ENCODE measurements around the gene MMP27. TPM values are rescaled to one million over a fixed set of nuclear protein-coding genes. Genes with fewer than 3 reads are reported as not detected.
A peak's percentile ranks its signal among the peaks of the same experiment; 100 is the strongest.

The MMP27 gene
- total RNA-seq, 6 donors from 2014 or later, result not detected

DNA sequence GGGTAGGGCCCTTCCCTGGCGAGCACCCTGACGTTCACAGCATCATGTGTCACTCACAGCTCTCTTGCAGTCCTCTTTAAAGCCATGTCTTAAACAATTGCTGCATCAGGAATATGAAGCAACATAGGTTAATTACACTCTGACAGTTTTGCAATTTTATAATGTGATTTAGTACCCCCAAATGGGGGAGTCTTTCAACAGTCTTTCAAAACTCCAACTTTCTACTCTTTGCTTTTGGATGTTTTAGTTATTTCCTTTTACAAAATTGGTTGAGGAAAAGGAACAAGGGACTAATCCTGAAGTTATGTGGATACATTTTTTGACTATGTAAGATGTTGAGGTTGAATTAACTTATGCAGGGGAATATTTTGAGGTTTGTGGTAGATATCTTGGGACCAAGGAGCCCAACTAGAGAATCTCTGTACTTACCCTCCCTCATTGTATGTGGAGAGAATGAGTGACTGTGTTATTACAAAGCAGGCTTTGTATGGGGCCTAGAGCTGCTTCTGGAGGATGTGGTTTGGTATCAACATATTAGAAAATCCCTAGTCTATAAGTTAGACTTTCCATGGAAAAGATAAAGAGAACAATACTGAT is 19.4 kb upstream of the MMP27 start, which contains the start of gene MMP8:
Gene MMP8, minus strand, starts transcription at position 51 of the 597 bp plus-strand sequence. CDS start 99 bp downstream, outside the sequence.
- WGBS, 2 donors, result 38 to 43% methylated on average over 2 of the region's 2 CpGs
- TF ChIP-seq, protein P1, sequence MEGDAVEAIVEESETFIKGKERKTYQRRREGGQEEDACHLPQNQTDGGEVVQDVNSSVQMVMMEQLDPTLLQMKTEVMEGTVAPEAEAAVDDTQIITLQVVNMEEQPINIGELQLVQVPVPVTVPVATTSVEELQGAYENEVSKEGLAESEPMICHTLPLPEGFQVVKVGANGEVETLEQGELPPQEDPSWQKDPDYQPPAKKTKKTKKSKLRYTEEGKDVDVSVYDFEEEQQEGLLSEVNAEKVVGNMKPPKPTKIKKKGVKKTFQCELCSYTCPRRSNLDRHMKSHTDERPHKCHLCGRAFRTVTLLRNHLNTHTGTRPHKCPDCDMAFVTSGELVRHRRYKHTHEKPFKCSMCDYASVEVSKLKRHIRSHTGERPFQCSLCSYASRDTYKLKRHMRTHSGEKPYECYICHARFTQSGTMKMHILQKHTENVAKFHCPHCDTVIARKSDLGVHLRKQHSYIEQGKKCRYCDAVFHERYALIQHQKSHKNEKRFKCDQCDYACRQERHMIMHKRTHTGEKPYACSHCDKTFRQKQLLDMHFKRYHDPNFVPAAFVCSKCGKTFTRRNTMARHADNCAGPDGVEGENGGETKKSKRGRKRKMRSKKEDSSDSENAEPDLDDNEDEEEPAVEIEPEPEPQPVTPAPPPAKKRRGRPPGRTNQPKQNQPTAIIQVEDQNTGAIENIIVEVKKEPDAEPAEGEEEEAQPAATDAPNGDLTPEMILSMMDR (IDR thresholded peaks at IDR 0.05), result no peak
- TF ChIP-seq EP300 (IDR thresholded peaks at IDR 0.05), result no peak
- TF ChIP-seq POLR2A (IDR thresholded peaks at IDR 0.05), result no peak
- Histone ChIP-seq H3K36me3 (no peaks in the 10 kb centered on the region), H3K4me3 (no peak within 1 kb of the TSS), H3K9me3 (no peaks in the 10 kb centered on the region), H3K27me3 (no peaks in the 10 kb centered on the region), H3K27ac (no peak within 1 kb of the TSS), H3K4me1 (peaks cover 0 to 4% (median 1%) of the 10 kb centered on the region in 4 donors)
- ATAC-seq (ENCODE audit: low FRiP score in 2 of 2) (no peak), DNase-seq (no peak)

DNA sequence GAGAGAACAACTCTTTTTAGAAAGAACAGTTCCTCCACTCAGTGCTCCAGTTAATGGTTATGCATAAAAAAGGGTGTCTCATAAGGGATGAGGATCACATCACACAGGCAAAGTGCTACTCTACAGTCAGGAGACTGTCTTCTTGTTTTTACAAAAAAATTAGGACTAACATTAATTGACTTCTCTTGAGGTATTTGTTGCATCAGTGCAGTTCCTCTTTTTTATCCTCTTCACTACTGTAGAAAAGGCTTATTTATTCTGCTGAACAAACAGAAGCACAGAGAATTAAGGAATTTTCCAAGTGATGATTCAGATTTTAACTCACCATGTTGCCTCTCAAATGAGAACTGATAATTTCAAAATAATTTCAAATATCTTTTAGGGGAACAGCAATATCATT is 17.3 kb upstream of the MMP27 start:
- Histone ChIP-seq H3K4me1 (peaks cover 0 to 4% (median 0%) of the 10 kb centered on the region in 4 donors), H3K9me3 (no peaks in the 10 kb centered on the region), H3K36me3 (no peaks in the 10 kb centered on the region), H3K27me3 (no peaks in the 10 kb centered on the region), H3K27ac (no peak overlapping the region), H3K4me3 (no peak overlapping the region)
- no peak for DNase-seq
- TF ChIP-seq POLR2A (IDR thresholded peaks at IDR 0.05) (no peak), POLR2AphosphoS5 (IDR thresholded peaks at IDR 0.05) (no peak), EP300 (IDR thresholded peaks at IDR 0.05) (no peak)
- TF ChIP-seq, protein P1 (IDR thresholded peaks at IDR 0.05), result no peak
- ATAC-seq (ENCODE audit: low FRiP score in 2 of 2), result peak in 1 of 2 donors; percentile 63

DNA sequence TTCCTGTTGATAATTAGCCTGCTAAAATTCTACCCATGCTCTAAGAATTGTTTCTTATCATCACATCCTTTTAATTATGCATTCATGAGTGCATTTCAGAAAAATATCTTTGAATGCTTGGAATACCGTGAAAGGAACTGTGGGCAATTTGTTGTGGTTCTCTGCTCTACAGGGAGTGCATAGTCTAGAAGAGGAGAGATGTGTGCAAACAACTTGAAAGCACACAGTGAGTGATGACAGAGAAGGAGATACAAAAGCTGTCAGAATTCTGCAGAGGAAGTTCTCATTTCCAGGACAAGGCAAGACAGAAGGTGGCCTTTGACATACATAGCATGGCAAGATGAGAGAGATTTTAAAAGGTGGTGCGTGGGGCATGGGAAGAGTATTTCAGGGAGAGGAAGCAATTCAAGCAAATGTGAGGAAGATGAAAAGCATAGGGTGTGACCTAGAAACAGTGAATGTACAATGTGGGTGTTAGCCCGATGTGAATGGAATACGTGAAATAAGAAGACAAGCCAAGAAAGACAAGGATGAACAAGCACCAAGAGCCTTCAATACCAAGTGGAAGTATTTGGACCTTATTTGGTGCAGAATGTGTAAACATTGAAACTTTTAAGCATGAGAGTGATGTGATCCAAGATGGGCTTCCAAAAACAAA is 14.2 kb upstream of the MMP27 start:
- no peaks in the 10 kb centered on the region for H3K4me1 ChIP-seq
- H3K27me3 ChIP-seq, result no peaks in the 10 kb centered on the region
- TF ChIP-seq EP300 (IDR thresholded peaks at IDR 0.05) (no peak), POLR2A (IDR thresholded peaks at IDR 0.05) (no peak), POLR2AphosphoS5 (IDR thresholded peaks at IDR 0.05) (no peak)
- DNase-seq, result no peak
- no peaks in the 10 kb centered on the region for H3K36me3 ChIP-seq
- H3K4me3 ChIP-seq, result no peak overlapping the region
- H3K9me3 ChIP-seq, result no peaks in the 10 kb centered on the region
- 52 to 58% methylated on average over 4 of the region's 4 CpGs for WGBS, 2 donors
- no peak overlapping the region for H3K27ac ChIP-seq
- ATAC-seq (ENCODE audit: low FRiP score in 2 of 2), result no peak

DNA sequence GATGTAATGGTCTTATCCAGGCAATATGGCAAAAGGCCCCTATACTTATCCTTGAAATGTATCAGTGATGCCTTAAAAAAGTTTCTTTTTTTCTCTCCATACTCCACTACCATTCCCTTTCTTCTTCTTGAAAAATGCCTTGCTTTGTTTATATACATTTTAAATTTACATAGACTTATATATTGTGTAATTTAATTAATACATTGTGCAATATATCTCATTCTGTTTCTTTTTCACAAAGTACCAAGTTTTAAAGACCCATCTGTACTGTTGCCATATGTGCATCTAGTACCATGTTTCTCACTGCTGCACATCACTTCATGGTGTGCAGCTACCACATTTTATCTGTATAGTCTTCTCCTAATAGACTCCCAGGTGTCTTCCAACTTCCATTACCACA is 11.7 kb upstream of the MMP27 start:
- no peak for ATAC-seq (ENCODE audit: low FRiP score in 2 of 2)
- DNase-seq, result no peak
- Histone ChIP-seq H3K27me3 (no peaks in the 10 kb centered on the region), H3K27ac (no peak overlapping the region), H3K4me1 (no peaks in the 10 kb centered on the region), H3K9me3 (no peaks in the 10 kb centered on the region), H3K4me3 (no peak overlapping the region), H3K36me3 (no peaks in the 10 kb centered on the region)
- no peak for TF ChIP-seq EP300 (IDR thresholded peaks at IDR 0.05)
- no peak for TF ChIP-seq POLR2AphosphoS5 (IDR thresholded peaks at IDR 0.05)
- no peak for TF ChIP-seq POLR2A (IDR thresholded peaks at IDR 0.05)
- TF ChIP-seq, protein P1 (IDR thresholded peaks at IDR 0.05), result no peak

DNA sequence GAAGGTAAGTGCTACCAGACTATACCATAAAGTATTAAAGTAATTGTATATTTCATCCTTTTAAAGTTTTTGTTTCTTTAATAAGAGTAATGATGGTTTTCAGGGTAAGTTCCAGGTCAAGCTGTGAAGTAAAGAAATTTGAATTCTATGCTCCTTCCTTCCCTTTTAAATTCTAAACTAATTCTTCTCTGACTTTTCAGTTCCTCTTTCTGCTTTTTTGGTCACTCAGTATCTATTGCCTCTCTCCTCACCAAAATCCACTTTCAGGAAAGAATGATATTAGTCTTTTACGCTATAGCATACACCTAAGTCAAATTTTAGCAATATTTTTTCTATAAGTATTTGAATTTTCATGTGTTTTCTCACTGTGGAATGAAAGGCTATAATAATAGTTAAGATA is 11.0 kb upstream of the MMP27 start:
- H3K4me1 ChIP-seq, result no peaks in the 10 kb centered on the region
- DNase-seq (no peak), ATAC-seq (ENCODE audit: low FRiP score in 2 of 2) (no peak)
- no peaks in the 10 kb centered on the region for H3K27me3 ChIP-seq
- H3K36me3 ChIP-seq, result no peaks in the 10 kb centered on the region
- H3K4me3 ChIP-seq, result no peak overlapping the region
- no peaks in the 10 kb centered on the region for H3K9me3 ChIP-seq
- 67 to 82% methylated on average over 1 of the region's 1 CpG for WGBS, 2 donors
- H3K27ac ChIP-seq, result no peak overlapping the region
- TF ChIP-seq EP300 (IDR thresholded peaks at IDR 0.05) (no peak), POLR2A (IDR thresholded peaks at IDR 0.05) (no peak), POLR2AphosphoS5 (IDR thresholded peaks at IDR 0.05) (no peak)
- TF ChIP-seq, protein P1 (IDR thresholded peaks at IDR 0.05), result no peak

Data from upper lobe of left lung (tissue), 6 donors.